GM12892 (cell line): ENCODE data around the gene DPH2.

Experiments
- POLR2A ChIP-seq: IDR thresholded peaks from 2 replicates; pipeline ENCODE4 v1.6.1; 2011; ENCODE audit warnings: low read depth, low read length, control low read depth
- TAF1 ChIP-seq: IDR thresholded peaks from 2 replicates; pipeline ENCODE4 v1.6.1; 2011; ENCODE audit warnings: low read depth, mild to moderate bottlenecking, control low read depth, low read length, borderline replicate concordance

GRCh38 chr1:43921022-43921421, 48.8 kb upstream of the DPH2 start:
- TF ChIP-seq TAF1: no peak
- TF ChIP-seq POLR2A: no peak
